B cell (primary cell): ENCODE results near the gene CPED1. TPM values are rescaled to one million over a fixed set of nuclear protein-coding genes. Genes with fewer than 3 reads are reported as not detected.

Source experiments
- ATAC-seq: fragments of 200-7000 bp; cut with Tn5 transposase; one replicate; pipeline ENCODE4 v1.10.0; 2021; ENCODE audit warnings: low read depth, mild to moderate bottlenecking, moderate number of reproducible peaks, moderate library complexity
- CTCF ChIA-PET: fragments of 350-600 bp; sonication (Branson Sonifier 250); formaldehyde crosslinking; loops from one replicate; lab custom pipeline; 2021; ENCODE audit warnings: antibody characterized with exemption, inconsistent platforms; lab: Charles Lee
- POLR2A ChIA-PET: fragments of 350-600 bp; sonication (Branson Sonifier 250); formaldehyde crosslinking; loops from one replicate; lab custom pipeline; 2021; ENCODE audit warnings: antibody characterized with exemption; lab: Charles Lee
- DNase-seq: peaks from one replicate; pipeline ENCODE4 v3.0.0; 2013
- H2AFZ ChIP-seq: 2 replicates; pipeline ENCODE4 v1.6.1; 2012; ENCODE audit warnings: mild to moderate bottlenecking, low read depth, low read length; ENCODE audit not compliant: insufficient read depth, poor library complexity, severe bottlenecking
- H3K27ac ChIP-seq, 2 donors: 1 replicate in 1 of 2; 2 replicates in 1 of 2; pipeline ENCODE4 v1.5.1; 2012 to 2013; ENCODE audit warnings: low read length in 2 of 2, mild to moderate bottlenecking in 2 of 2, moderate library complexity in 1 of 2
- H3K27me3 ChIP-seq, 4 experiments: fragments of 200-600 bp in 1 of 4; sonication (generic) in 1 of 4; replicated peaks in 1 of 4; 1 replicate in 2 of 4; 2 replicates in 2 of 4; pipeline versions ENCODE4 v1.6.1 to v1.7.0; 2013 to 2016; ENCODE audit warnings: low read length in 3 of 4, mild to moderate bottlenecking in 2 of 4, mixed read lengths in 1 of 4, moderate library complexity in 1 of 4; ENCODE audit not compliant: insufficient read depth in 4 of 4, control insufficient read depth in 3 of 4; ENCODE audit errors: control extremely low read depth in 1 of 4
- H3K36me3 ChIP-seq, 2 experiments: replicated peaks in 1 of 2; 1 replicate in 1 of 2; 2 replicates in 1 of 2; pipeline versions ENCODE4 v1.6.1 to v1.7.1; 2013; ENCODE audit warnings: low read length in 1 of 2; ENCODE audit not compliant: insufficient read depth in 2 of 2, control insufficient read depth in 1 of 2; ENCODE audit errors: control extremely low read depth in 1 of 2, extremely low read depth in 1 of 2
- H3K4me1 ChIP-seq, 2 donors: fragments of 200-600 bp in 1 of 2; sonication (generic) in 1 of 2; 1 replicate in 1 of 2; 2 replicates in 1 of 2; pipeline versions ENCODE4 v1.5.1 to v1.6.1; 2013 to 2017; ENCODE audit warnings: low read length in 2 of 2; ENCODE audit not compliant: control insufficient read depth in 2 of 2, insufficient read depth in 2 of 2
- H3K4me2 ChIP-seq: replicated peaks from 2 replicates; pipeline ENCODE3; 2012; ENCODE audit warnings: mild to moderate bottlenecking, low read depth, low read length; ENCODE audit not compliant: poor library complexity, severe bottlenecking
- H3K4me3 ChIP-seq, 5 experiments: fragments of 200-600 bp in 1 of 5; sonication (generic) in 1 of 5; 1 replicate in 3 of 5; 2 replicates in 2 of 5; pipeline versions ENCODE4 v1.5.1 to v1.7.0; 2011 to 2016; ENCODE audit warnings: low read length in 4 of 5, mild to moderate bottlenecking in 4 of 5, low read depth in 2 of 5, control low read depth in 1 of 5, moderate library complexity in 1 of 5; ENCODE audit not compliant: insufficient read depth in 1 of 5; ENCODE audit errors: control extremely low read depth in 1 of 5, extremely low read depth in 1 of 5
- H3K79me2 ChIP-seq: fragments of 200-600 bp; sonication (generic); one replicate; pipeline ENCODE4 v1.6.0; 2016; ENCODE audit warnings: low read length; ENCODE audit not compliant: control insufficient read depth, insufficient read depth
- H3K9ac ChIP-seq: fragments of 200-600 bp; sonication (generic); 2 replicates; pipeline ENCODE4 v1.6.1; 2017; ENCODE audit warnings: mild to moderate bottlenecking, low read length, moderate library complexity
- H3K9me3 ChIP-seq, 3 donors: one replicate each; pipeline versions ENCODE4 v1.6.1 to v1.7.1; 2013; ENCODE audit warnings: low read length in 2 of 3; ENCODE audit not compliant: control insufficient read depth in 2 of 3, insufficient read depth in 1 of 3; ENCODE audit errors: control extremely low read depth in 1 of 3
- H4K20me1 ChIP-seq: 2 replicates; pipeline ENCODE4 v1.6.0; 2012; ENCODE audit warnings: mild to moderate bottlenecking, low read length; ENCODE audit not compliant: insufficient read depth, control insufficient read depth, poor library complexity, severe bottlenecking
- H3K27ac Mint-ChIP-seq: one replicate; pipeline ENCODE4 v1.8.0; 2021; ENCODE audit warnings: mixed read lengths
- H3K27me3 Mint-ChIP-seq: one replicate; pipeline ENCODE4 v1.8.0; 2021; ENCODE audit warnings: mixed read lengths
- H3K4me1 Mint-ChIP-seq: one replicate; pipeline ENCODE4 v1.8.0; 2021; ENCODE audit warnings: mixed read lengths
- H3K4me3 Mint-ChIP-seq: one replicate; pipeline ENCODE4 v1.8.0; 2021; ENCODE audit warnings: mixed read lengths
- H3K9me3 Mint-ChIP-seq: one replicate; pipeline ENCODE4 v1.8.0; 2022; ENCODE audit warnings: mixed read lengths; ENCODE audit not compliant: insufficient read depth
- EZH2 ChIP-seq: IDR thresholded peaks from 2 replicates; pipeline ENCODE4 v1.6.1; 2012; ENCODE audit warnings: borderline replicate concordance, low read depth, mild to moderate bottlenecking, moderate library complexity, low read length; ENCODE audit not compliant: insufficient read depth, poor library complexity, severe bottlenecking
- WGBS: methylation state at CpG from one replicate; pipeline ENCODE4 v1.1.5; 2013; ENCODE audit warnings: missing lambda C conversion rate; ENCODE audit not compliant: insufficient coverage; 5-methylcytosine and 5-hydroxymethylcytosine counted together
- intact Hi-C: fragments of 100-400 bp; cut with micrococcal nuclease; formaldehyde crosslinking; loops from one replicate; pipeline ENCODE4 v1.10.0; 2022
- polyA plus RNA-seq: library from polyadenylated mRNA; depleted of rRNA; stranded (reverse); fragments of >200 nt; gene quantifications from 2 replicates; pipeline ENCODE4 v1.2.3, GENCODE V29; 2012
- total RNA-seq, 2 donors: library from RNA; stranded (reverse); fragments of 120-200 nt in 1 of 2; gene quantifications; 1 replicate in 1 of 2; 2 replicates in 1 of 2; pipeline versions ENCODE4 v1.2.3 to v1.2.4, GENCODE V29; 2013 to 2022
- TF ChIP-seq, protein P1 (sequence below): fragments of 200-600 bp; IDR thresholded peaks from one replicate; pipeline ENCODE4 v1.8.0; 2022; ENCODE audit warnings: antibody characterized with exemption, mild to moderate bottlenecking

Gene CPED1
- total and polyA plus RNA-seq, 2 donors (not counting 1 experiment from before 2014, with no cell fraction given) = 0.44 to 3.8 TPM

DNA sequence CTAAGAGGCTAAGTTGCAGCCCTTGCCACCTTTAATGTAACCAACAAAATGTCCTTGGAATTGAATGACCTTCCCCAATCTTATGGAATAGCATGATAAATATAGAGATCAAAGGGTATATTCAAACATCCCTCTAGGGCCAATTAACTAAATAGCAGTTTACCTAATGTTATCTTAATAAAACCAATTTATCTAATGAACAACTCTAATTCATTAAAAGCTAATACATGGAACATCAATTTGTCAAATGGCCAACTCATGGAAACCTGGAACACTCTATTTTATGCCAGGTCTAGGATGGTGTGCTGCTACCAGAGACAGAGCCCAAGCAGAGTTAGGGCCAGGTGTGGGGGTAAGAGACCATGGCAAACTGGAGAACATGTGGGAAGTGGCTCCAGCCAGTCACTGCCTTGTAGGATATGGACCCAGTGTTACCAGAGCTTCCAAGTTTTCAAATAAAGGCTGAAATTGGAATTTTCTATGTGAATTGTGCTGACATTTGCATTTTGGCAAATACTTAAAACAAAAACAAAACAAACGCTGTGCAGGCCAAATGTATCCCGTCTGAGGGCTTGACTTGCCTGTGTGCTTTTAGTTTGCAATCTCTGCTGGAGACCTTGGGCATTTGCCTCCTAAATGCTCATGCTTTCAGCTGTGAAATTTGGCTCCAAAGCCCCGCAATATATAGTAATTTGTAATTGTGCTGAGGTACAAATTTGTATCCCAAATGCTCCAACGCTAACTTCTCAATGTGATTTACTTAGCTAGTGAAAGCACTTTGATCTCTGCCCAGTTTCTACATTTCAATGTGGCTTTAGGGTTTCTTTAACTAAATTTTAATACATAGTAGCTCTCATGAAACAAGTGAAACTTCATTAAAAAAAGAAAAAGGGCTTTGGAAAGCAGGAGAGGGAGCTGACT, 55.1 kb downstream of the CPED1 start:
- POLR2A ChIA-PET = no interaction called here
- no peak for TF ChIP-seq EZH2
- TF ChIP-seq, protein P1, sequence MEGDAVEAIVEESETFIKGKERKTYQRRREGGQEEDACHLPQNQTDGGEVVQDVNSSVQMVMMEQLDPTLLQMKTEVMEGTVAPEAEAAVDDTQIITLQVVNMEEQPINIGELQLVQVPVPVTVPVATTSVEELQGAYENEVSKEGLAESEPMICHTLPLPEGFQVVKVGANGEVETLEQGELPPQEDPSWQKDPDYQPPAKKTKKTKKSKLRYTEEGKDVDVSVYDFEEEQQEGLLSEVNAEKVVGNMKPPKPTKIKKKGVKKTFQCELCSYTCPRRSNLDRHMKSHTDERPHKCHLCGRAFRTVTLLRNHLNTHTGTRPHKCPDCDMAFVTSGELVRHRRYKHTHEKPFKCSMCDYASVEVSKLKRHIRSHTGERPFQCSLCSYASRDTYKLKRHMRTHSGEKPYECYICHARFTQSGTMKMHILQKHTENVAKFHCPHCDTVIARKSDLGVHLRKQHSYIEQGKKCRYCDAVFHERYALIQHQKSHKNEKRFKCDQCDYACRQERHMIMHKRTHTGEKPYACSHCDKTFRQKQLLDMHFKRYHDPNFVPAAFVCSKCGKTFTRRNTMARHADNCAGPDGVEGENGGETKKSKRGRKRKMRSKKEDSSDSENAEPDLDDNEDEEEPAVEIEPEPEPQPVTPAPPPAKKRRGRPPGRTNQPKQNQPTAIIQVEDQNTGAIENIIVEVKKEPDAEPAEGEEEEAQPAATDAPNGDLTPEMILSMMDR = no peak
- CTCF ChIA-PET = no interaction called here
- intact Hi-C loops = no loop called here
- no peaks in the 10 kb centered on the region for H3K4me1 ChIP-seq
- Mint-ChIP-seq H3K27ac (no peak overlapping the region), H3K9me3 (no peaks in the 10 kb centered on the region), H3K4me1 (no peaks in the 10 kb centered on the region), H3K4me3 (no peak overlapping the region), H3K27me3 (peaks cover 18% of the 10 kb centered on the region)
- no peak overlapping the region for H3K9ac ChIP-seq
- no peak overlapping the region for H3K27ac ChIP-seq
- peaks cover 0 to 5% (median 0%) of the 10 kb centered on the region in 3 donors for H3K9me3 ChIP-seq
- no peak overlapping the region for H3K4me2 ChIP-seq
- H2AFZ ChIP-seq = no peak overlapping the region
- H3K79me2 ChIP-seq = no peaks in the 10 kb centered on the region
- H3K27me3 ChIP-seq = peaks cover 0 to 7% (median 0%) of the 10 kb centered on the region in 4 experiments
- H3K4me3 ChIP-seq = no peak overlapping the region
- ATAC-seq (no peak), DNase-seq (no peak)
- WGBS = no CpG with 5 or more reads among the region's 4 CpGs
- no peaks in the 10 kb centered on the region for H3K36me3 ChIP-seq
- no peaks in the 10 kb centered on the region for H4K20me1 ChIP-seq

DNA sequence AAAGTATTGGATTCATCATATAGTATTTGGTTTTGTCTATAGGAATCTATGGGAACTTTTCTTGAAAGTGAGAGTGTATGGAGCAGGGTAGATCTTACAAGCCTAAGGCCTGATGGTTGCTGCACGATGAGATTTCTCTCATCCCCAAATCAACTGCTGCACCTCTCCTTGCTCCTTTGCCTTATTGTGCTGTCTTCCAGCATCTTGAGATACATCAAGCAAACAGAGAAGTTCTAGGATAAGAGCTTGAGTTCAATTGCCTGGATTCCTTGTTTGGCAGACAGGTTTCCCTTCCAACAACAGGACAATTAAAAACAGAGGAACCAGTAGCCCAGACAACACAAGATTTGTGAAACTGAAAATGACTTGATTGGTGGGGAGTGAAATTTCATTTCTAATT, 56.6 kb downstream of the CPED1 start:
- peaks cover 0 to 5% (median 0%) of the 10 kb centered on the region in 3 donors for H3K9me3 ChIP-seq
- ATAC-seq (no peak), DNase-seq (no peak)
- H4K20me1 ChIP-seq = no peaks in the 10 kb centered on the region
- no CpG with 5 or more reads among the region's 1 CpG for WGBS
- peaks cover 0 to 6% (median 0%) of the 10 kb centered on the region in 4 experiments for H3K27me3 ChIP-seq
- Mint-ChIP-seq H3K4me3 (no peak overlapping the region), H3K27me3 (peaks cover 11% of the 10 kb centered on the region), H3K4me1 (no peaks in the 10 kb centered on the region), H3K27ac (no peak overlapping the region), H3K9me3 (no peaks in the 10 kb centered on the region)
- no peaks in the 10 kb centered on the region for H3K36me3 ChIP-seq
- H3K4me3 ChIP-seq = no peak overlapping the region
- intact Hi-C loops = no loop called here
- H3K4me1 ChIP-seq = no peaks in the 10 kb centered on the region
- no peak overlapping the region for H3K9ac ChIP-seq
- no peak overlapping the region for H3K27ac ChIP-seq
- ChIA-PET POLR2A (no interaction called here), CTCF (no interaction called here)
- H2AFZ ChIP-seq = no peak overlapping the region
- no peaks in the 10 kb centered on the region for H3K79me2 ChIP-seq
- no peak for TF ChIP-seq EZH2
- TF ChIP-seq, protein P1 = no peak
- no peak overlapping the region for H3K4me2 ChIP-seq
